ENCODE measurements around the gene MDFIC2.
"Not testable (repeated sequence)": the region's sequence is repeated elsewhere in the genome, so short reads cannot be mapped to it uniquely, and the experiment has no call there.

The MDFIC2 gene

DNA sequence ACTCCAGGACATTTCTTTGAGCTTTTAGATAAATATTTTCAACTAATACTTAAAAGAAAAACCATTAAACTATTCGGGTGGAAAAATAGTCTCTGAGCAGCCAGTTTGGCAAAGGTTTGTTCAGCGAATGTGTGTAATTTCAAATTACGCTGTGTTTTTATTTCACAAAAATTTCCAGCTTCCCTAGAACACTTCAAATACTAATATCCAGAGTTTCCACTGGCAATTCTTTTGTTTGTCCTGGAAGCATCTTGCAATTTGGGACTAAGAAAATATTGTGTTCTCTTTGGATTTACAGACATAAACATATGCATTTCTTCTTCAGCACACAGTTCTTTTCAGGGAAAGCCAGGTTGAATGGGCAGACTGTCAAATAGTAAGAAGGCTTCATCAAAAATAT is 61.9 kb downstream of the MDFIC2 start:
- no peak for DNase-seq

DNA sequence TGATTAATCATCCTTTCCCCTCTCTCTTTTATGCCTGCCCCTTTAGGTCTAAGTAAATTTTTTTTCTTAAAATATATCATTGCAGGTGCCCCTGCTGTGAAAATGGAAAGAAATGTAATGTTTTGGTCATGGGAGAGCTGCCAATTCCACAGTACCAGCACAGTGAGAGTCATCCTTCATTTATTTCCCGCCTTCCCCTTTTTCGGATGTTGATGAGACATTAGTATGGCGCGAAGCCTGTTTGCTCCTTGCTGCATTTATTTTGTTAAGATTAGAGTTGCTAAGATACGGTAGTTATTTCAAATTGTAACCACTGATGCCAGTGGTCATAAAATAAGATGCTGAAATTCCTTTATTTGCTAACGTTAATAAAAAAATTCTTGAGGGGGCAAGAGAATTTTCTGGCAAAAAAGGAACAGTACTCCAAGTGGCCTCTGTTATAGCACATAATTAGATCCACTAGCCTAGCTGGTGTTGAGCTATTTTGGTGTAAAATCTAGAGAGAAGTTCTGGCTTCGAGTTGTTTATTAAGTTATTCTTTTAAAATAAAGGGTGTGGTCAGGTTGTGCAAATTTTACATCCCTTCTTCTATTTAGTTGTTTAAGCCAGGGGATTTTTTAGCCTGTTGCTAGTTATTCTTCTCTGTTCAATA is 62.8 kb downstream of the MDFIC2 start:
- DNase-seq: no peak

DNA sequence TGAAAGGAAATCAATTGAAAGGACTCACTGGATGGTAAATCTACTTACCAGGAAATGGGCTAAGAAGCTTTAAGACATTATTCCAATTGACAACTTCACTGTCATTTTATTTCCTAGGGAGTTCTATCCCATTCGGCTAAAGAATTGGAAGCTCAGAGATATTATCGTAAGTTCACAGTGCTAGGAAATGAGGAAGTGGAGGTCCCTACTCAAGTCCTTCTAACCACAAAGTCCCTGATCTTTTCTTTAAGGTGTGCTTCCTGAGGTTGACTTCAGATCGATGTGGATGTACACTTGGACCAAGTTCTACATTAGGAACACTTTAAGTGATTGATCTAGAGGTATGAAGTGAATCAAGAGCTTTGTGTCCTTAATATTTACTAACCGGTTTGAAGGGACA is 63.6 kb downstream of the MDFIC2 start:
- DNase-seq: no peak

DNA sequence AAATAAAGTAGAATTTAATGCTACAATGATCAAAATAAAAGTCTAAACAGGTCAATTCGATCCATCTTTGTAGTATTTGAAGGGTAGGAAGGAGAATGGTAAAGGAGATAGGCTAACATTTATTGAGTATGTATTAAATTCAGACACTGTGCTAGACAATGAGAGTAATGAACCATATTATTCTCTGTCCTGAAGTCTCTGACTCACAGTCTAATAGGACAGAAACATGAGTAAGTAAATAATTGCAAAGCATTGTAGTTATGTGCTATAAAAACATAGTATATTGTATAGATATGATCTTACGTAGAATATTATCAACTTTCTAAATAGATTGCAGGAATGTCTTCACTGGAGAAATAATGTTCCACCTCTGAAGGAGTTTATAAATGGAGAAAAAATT is 64.5 kb downstream of the MDFIC2 start:
- no peak for DNase-seq

DNA sequence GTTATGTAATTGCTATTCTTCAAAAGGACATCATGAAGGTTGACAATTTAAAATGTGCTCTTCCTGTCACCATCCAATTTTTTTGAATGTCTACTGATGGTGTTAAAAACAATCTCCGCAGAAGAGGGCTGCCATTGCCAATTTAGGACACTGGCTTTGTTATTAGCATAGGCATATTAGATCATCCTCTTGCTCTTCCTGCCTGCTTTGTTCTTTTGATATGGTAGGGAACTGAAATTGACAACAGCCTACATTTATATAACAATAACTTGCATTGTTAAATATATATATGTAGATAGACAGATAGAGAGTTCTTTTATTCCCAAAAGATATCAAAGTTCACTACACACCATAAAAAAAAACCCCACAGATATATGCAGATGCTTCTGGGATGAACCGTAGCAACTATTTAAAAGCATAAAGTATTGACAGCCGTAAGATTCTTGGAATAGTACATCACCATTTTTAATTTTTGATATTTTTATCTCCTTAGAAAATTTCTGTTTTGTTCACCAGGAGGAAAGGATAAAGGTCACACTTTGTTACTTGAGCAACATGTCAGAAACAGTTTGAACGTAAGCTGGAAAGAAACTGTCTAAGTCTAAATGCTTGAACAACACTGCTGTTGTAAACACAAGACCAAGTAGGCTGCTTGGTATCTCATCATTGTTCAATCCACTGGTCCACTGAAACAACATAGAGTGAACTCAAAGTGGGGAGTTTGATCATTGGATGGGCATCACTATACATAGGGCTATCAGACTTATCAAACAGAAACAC is 66.5 kb downstream of the MDFIC2 start:
- no peak for DNase-seq

DNA sequence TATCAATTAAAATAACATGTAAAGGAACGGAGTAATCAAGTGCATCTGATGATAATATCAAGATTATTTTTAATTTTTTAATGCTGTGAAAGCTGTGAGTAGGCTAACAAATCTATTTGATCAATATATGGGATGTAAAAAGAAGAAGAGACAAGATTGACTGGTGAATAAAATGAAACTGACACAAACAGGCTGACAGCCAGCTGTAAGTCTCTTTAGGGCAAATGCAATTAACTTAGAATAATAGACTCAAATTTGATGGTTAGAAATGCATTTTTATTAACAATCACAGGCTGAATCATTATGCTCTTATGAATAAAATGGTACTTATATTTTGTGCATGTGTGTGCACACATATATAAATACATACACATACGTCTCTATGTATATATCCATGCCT is 68.0 kb downstream of the MDFIC2 start:
- DNase-seq: no peak

DNA sequence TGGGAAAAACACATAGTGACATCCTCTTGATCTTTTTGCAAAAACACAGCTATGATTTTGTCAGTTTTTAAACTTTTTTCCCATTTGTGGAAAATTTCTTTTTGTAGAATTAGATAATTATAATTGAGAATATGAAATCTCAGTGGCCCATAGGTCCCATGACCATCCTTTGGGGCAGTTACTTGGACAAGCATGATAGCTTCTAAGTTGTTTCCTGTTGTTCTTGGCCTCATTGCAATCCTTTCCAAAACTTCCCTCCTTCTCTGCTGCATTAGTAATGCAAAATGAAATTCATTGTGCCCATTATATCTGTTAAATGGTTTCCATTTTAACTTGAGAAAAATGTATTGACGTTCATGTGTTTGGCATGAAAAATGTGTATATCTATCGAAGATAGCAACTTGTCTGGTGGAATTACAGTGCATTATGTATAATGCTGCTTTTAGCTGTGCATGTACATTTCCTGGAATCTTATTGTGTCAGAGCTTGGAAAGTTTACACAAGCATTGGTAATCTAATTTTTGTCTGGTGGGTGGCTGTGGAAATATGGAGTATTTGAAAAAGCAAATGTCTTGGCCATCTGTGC is 70.0 kb downstream of the MDFIC2 start:
- DNase-seq: no peak

DNA sequence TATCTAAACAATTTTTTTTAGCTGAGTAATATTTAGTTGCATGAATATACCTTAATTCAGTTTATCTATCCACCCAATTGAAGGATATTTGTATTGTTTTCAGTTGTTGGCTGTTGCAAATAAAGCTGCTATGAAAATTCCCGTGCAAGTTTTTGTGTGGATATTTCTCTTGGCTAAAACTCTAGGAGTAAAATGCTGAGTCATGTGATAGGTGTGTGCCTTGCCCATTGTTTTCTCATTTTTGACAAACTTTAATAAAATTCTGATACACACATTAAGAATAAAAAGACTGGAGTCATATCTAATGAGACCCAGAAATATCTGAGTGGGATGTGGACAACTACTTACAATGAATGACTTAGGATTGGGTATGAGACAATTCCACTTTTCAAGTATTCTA is 78.6 kb downstream of the MDFIC2 start:
- DNase-seq: no peak

DNA sequence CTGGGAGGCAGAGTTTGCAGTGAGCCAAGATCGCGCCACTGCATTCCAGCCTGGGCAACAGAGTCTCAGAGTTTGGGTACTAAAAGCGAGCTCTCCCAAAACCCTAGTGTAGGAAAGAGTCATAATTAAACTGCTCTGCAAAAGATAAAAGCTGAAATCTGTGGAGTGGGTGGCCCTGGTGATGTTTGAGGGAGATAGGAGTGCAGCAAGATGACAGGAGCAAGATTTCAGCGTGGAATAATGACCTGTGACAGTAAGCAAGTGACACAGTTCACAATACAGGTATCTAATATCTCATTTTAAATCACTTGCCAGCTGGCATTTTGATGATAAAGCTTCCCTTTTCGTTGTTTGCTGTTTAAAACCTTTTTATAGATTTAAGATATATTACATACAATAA is 79.3 kb downstream of the MDFIC2 start:
- DNase-seq: no peak

DNA sequence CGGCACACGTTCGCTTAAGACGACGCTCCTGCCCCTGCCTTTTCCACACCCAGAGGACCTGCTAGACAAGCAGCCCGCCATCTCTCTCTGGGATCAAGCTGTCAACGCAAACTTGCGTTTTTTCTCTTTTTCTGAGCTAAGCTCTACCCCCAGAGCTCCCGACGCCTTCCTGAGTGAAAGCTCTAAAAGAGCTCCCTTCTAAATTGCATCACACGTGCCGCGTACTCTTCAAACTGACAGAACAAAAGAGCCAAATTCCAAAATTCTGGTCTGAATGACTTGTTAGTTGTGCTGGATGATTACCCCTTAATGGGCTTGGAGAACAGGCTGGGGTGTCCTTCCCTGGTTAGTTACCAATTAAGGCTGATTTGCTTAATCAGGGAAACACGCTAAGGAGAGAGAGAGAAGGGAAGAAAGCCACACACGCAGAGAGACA is 81.2 kb downstream of the MDFIC2 start:
- no peak for DNase-seq

DNA sequence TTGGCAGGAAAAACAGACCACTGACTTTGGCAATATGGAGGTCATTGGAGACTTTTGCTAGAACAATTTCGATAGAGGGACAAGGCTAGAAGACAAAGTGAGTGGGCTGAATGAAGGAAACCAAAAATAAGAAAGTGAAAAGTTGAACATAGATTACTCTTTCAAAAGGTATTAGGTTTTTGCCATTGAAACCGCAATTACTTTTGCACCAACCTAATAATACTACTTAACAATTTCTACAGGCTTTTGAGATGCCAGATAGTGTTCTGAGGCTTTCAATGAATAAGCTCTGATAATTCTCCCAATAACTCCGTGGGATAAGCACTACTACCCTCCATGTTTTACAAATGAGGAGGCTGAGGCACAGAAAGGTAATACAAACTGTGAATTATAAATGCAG is 85.0 kb downstream of the MDFIC2 start:
- DNase-seq: no peak

DNA sequence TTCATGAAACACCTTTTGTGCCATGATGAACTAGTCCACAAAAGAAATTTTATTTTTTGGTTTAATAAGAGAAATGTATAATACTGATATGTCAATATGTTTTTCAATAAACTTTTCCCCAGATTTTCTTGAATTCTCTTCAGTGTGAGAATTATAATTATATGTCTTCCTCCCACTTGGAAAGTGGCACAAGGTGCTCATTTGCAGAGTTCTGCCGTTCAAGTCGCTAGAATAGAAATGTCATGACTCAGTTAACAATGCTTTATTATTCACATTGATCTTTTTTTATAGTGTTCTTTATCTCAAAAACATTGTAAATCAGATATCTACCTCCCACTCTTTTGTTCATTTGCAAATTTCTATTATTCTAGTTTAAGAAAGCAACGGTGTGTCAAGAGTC is 87.3 kb downstream of the MDFIC2 start:
- no peak for DNase-seq

DNA sequence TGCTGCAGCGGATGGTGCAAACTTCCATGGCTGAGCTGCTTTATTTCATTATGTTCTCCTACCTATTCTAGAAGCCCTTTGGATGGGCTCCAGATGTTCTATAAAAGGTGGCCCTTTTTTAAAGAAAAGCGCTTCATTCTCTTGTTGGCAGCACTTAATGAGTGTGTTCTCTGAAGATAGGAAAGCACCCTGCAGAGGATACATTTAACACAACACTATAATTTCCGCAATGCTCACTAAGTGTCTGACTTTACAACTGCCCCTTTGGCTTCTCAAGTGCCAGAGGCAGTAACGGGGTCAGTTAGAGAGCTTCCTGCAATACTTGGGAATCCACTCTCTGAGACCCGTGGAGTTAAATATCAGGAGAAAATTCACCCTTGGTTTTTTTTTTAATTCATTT is 88.1 kb downstream of the MDFIC2 start:
- DNase-seq: no peak

DNA sequence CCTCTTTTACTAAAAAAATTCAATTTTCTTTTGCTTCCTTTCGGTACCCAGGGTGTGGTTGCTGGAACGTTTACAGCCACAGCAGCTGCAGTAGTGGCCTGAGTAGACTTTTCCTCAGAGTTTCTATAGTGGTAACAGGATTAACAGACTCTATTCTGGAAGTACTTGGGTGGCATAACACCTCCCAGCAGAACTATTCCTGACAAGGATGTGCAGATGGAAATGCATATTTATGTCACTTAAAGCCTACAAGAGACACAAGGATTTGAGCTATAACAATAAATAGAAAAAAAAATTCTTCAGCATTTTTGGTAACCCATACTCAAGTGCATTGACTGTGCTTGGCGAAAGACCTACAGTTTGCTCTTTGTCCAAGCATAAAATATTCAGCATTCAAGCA is 94.0 kb downstream of the MDFIC2 start:
- DNase-seq: no peak

DNA sequence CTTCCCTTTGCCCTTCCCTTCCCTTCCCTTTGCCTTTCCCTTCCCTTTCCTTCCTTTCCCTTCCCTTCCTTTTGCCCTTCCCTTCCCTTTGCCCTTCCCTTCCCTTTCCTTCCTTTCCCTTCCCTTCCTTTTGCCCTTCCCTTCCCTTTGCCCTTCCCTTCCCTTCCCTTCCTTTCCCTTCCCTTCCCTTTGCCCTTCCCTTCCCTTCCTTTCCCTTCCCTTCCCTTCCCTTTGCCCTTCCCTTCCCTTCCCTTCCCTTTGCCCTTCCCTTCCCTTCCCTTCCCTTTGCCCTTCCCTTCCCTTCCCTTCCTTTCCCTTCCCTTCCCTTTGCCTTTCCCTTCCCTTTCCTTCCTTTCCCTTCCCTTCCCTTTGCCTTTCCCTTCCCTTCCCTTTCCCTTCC is 101.2 kb downstream of the MDFIC2 start:
- not testable (repeated sequence) for DNase-seq

DNA sequence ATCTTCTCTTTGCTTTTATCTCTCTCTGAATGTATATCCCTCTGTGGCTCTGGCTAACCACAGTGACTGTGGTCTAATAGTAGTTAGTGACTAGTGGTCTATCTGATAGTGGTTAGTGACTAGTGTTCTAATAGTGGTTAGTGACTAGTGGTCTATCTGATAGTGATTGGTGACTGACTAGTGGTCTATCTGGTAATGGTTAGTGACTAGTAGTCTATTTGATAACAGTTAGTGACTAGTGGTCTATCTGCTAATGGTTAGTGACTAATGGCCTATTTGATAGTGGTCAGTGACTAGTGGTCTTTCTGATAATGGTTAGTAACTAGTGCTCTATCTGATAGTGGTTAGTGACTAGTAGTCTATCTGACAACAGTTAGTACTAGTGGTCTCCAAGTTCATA is 110.5 kb downstream of the MDFIC2 start:
- no peak for DNase-seq

DNA sequence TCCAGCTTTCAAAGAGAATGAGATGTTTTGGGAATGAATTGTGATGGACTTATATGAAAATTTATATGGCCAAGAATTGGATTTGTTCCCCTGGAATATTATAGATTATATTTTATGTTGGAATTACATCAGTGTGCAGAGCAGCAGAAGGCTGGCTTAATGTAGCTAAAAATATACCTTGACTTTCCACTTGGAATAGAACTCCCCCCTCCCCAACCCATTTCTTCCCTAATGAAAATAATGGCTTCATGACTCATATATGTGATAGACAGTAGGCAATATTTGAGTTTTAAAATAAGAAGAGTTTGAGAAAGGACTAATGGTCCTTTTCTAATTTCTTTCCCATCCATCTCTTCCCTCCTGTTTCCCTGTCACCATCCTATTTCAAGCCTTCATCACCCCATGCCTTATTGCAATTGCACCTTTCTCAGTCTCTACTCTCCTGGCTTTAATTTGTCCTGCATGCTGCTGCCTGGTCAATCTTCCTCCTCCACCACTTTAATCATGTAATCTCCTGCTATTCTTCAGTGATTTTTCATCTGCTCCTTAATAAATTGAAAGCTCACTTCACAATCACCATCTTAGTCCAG is 122.5 kb downstream of the MDFIC2 start:
- no peak for DNase-seq

DNA sequence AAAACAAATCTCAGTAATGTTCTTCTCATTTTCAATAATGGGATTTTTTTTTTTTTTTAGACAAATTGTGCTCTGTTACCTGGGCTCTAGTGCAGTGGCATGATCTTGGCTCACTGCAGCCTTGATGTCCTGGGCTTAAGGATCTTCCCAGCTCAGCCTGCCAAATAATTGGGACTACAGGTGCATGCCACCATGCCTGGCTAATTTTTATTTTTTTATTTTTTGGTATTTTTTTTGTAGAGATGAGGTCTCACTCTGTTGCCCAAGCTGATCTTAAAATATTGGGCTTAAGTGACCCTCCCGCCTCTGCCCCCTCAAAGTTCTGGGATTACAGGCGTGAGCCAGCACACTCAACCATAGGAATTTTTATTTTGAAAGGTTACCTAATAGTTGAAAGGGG is 126.2 kb downstream of the MDFIC2 start:
- DNase-seq: no peak

DNA sequence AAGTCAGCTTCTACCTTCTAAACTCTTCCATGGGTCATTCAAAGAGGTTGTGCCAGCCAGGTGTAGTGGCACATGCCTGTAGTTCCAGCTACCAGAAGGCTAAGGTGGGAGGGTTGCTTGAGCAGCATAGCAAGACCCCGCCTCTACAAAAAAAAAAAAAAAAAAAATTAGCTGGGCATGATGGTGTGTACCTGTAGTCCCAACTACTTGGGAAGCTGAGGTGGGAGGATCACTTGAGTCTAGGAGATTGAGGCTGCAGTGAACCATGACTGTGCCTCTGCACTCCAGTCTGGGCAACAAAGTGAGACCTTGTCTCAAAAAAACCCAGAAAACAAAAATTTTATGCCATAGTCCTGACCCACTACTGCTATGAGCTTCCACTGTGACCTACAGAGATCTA is 126.8 kb downstream of the MDFIC2 start:
- no peak for DNase-seq

DNA sequence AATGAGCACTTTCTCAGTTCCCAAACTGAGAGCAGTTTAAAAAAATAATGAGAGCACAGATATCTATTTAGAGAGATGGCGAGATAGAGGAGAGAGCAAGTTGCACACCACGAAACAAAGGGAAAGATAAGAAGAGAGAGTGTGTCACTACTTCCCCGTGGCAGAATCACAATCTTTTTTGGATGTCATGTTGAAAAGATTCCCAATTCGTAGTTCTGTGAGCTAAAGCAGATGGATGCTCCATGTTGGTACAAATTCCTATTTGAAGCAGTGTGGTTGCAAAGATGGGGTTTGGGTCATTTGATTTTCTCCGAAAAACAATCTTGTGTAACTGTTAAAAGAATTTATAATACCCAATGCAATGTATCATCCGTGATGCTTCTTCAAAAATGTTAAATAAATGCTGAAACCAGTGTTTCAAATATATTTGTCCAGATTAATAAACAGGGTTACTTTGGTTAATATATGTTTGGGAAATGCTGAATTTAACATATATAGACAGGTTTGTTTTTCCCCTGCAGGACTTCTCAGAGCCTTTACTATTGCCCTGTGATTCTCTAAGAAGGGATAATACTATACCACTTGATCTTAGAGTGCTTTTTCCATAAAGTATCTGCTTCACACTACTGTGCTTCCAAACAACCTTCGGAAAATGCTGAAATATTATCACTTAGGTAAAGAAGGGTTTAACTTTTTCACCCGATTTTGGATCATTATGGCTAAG is 128.5 kb downstream of the MDFIC2 start:
- no peak for DNase-seq

DNA sequence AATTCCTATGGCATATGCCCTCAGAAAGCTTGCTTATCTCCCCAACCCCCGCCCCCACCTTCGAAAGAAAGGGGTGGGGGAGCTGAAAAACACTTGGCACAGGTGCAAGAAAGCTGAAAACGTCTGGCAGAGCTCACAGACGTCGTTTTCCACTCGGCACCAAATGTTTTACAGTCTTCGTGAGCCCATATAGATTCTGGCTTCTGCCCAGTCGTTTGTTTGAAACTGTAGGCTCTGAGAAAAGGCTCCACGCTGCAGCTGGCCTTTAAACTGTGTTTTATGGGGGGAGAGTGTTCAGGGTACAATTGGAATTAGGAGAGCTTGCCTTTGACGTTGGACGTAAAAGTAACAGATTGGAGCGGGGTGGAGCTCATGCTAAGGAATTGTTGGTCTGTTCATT is 130.3 kb downstream of the MDFIC2 start:
- DNase-seq: no peak

DNA sequence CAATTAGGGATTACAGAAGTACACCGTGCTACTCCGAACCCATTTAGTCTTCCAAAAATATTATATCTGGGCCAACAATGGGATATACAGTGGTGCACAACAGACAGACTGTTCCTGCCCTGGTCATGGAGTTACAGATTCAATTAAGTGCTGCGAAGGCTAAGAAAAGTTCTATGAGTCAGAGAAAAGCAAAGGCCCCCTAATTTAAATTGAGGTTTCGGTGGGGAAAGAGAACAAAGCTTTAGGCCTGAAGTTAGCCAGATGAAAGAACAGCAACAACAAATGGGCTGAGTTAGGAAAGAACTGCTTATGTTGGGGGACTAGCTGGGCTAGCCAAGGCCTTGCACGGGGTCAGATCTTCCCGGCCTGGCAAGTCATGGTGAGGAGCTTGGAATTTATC is 131.8 kb downstream of the MDFIC2 start:
- no peak for DNase-seq

DNA sequence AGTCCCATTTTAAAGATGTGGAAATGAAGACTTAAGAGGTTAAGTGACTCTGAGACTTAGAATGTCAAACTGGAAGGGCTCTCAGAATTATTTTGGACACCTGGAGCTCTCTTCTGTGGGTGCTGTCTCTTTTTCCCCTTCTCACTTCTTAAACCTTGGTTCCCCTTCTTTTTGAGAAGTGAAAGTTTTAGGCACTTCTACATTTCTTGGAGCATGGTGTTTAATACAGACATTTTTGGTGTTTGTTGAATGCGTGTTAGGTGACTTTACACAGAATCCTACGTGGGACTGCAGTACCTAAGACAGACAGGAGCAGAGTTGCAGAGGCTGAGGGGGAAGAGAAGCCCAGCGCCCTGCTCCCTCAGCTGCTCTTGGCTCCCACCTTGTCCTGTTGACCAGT is 133.3 kb downstream of the MDFIC2 start:
- no peak for DNase-seq
